GM06990 (cell line): Measurements from ENCODE around the gene STK39.

Experiments used
- DNase-seq: peaks from one replicate; pipeline ENCODE4 v3.0.0-alpha.2; 2011; ENCODE audit not compliant: insufficient read length; ENCODE audit errors: extremely low read depth
- H3K27me3 ChIP-seq: replicated peaks from 2 replicates; pipeline ENCODE4 v1.6.0; 2011; ENCODE audit warnings: low read length; ENCODE audit not compliant: control insufficient read depth, insufficient read depth
- H3K36me3 ChIP-seq: 2 replicates; pipeline ENCODE4 v1.5.1; 2011; ENCODE audit warnings: low read length; ENCODE audit not compliant: control insufficient read depth, insufficient read depth
- H3K4me3 ChIP-seq: replicated peaks from 2 replicates; pipeline ENCODE4 v1.5.1; 2011; ENCODE audit warnings: low read depth, mild to moderate bottlenecking, control low read depth, low read length
- CTCF ChIP-seq: IDR thresholded peaks from 2 replicates; pipeline ENCODE4 v1.5.1; 2011; ENCODE audit warnings: low read length, control low read depth, mild to moderate bottlenecking, inconsistent platforms; ENCODE audit not compliant: insufficient read depth, poor library complexity, severe bottlenecking

STK39 gene

GRCh38 chr2:168179592-168179991 lies 67.8 kb downstream of the STK39 start:
- H3K27me3 ChIP-seq: no peaks in the 10 kb centered on the region; the same call in 1 of the 2 replicates
- TF ChIP-seq CTCF: no peak
- no peak overlapping the region for H3K4me3 ChIP-seq
- no peaks in the 10 kb centered on the region for H3K36me3 ChIP-seq
- no peak for DNase-seq

- TF ChIP-seq CTCF: no peak
- H3K4me3 ChIP-seq: no peak overlapping the region
- H3K36me3 ChIP-seq: no peaks in the 10 kb centered on the region
- no peaks in the 10 kb centered on the region; the same call in 1 of the 2 replicates for H3K27me3 ChIP-seq
- no peak for DNase-seq
These were observed 68.7 kb downstream of the STK39 start for GRCh38 chr2:168178520-168179324.

DNA sequence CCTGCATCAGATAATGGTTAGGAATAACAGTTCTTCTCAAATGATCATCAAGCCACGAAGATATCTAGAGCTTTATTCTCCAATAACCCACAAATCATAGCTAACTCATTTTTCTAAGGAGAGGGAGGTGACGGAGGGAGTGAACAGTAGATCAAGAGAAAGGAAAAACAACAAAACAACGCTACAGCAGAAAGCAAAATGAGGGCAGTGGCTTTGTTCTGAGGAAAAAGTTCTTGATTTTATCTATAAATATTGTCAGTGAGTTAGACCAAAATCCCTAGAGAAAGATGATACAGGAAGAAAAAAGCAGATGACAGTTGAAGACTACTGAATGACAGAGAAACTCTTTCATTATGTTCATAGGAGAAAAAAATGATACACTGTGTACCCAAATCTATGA lies 71.0 kb downstream of the STK39 start:
- Histone ChIP-seq H3K36me3 (no peaks in the 10 kb centered on the region), H3K4me3 (no peak overlapping the region), H3K27me3 (no peaks in the 10 kb centered on the region; the same call in 1 of the 2 replicates)
- no peak for TF ChIP-seq CTCF
- DNase-seq: no peak

GRCh38 chr2:168175469-168175868 lies 71.9 kb downstream of the STK39 start:
- Histone ChIP-seq H3K36me3 (no peaks in the 10 kb centered on the region), H3K27me3 (no peaks in the 10 kb centered on the region; the same call in none of the 2 replicates), H3K4me3 (no peak overlapping the region)
- no peak for TF ChIP-seq CTCF
- DNase-seq: no peak

DNA sequence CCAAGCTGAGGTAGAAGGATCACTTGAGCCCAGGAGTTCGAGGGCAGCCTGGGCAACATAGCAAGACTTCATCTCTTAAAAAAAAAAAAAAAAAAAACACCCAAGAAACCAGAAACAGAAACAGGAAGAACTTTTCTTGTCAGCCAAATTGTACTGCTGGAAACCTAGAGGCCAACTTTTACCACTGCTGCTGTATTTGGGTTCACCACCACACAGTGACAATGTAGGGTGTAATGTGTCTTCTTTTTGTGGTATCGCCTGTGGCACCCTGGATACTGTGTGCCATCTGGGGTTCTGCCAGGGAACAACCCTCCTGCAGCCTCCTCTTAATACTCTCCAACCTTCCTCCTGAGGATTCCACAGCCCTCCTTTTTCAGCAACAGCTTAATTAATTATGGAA lies 72.6 kb downstream of the STK39 start:
- DNase-seq: no peak
- no peak overlapping the region for H3K4me3 ChIP-seq
- TF ChIP-seq CTCF: no peak
- no peaks in the 10 kb centered on the region for H3K36me3 ChIP-seq
- no peaks in the 10 kb centered on the region; the same call in none of the 2 replicates for H3K27me3 ChIP-seq
